Activated CD8-positive, alpha-beta memory T cell treated with anti-CD3 and anti-CD28 coated beads, Interleukin-2, amount 10 ng/mL, durations not matched to agents 7 days and 5 days (primary cell): ENCODE measurements around the gene DPH1. TPM values are rescaled to one million over a fixed set of nuclear protein-coding genes. Genes with fewer than 3 reads are reported as not detected.
A peak's percentile ranks its signal among the peaks of the same experiment; 100 is the strongest.

Source experiments
- ATAC-seq: fragments of 150-1000 bp; cut with Tn5 transposase; one replicate; pipeline ENCODE4 v1.10.0; 2021; ENCODE audit warnings: moderate library complexity
- CTCF ChIA-PET: fragments of 350-600 bp; sonication (Branson Sonifier 250); formaldehyde crosslinking; loops from one replicate; lab custom pipeline; 2021; ENCODE audit warnings: antibody characterized with exemption; lab: Charles Lee
- DNase-seq: peaks from one replicate; pipeline ENCODE4 v3.0.0-alpha.2; 2020
- H3K27ac Mint-ChIP-seq: one replicate; pipeline ENCODE4 v1.8.0; 2021; ENCODE audit warnings: mild to moderate bottlenecking, mixed read lengths
- H3K27me3 Mint-ChIP-seq: one replicate; pipeline ENCODE4 v1.8.0; 2021; ENCODE audit warnings: mixed read lengths
- H3K36me3 Mint-ChIP-seq: one replicate; pipeline ENCODE4 v1.8.0; 2021; ENCODE audit warnings: mild to moderate bottlenecking, mixed read lengths
- H3K4me1 Mint-ChIP-seq: one replicate; pipeline ENCODE4 v1.8.0; 2021; ENCODE audit warnings: mixed read lengths
- H3K4me3 Mint-ChIP-seq: one replicate; pipeline ENCODE4 v1.8.0; 2021; ENCODE audit warnings: mild to moderate bottlenecking, moderate library complexity, mixed read lengths
- H3K9me3 Mint-ChIP-seq: one replicate; pipeline ENCODE4 v1.8.0; 2022; ENCODE audit warnings: low read depth, mixed read lengths
- microRNA-seq: library from miRNA; unstranded; fragments of <30 nt; microRNA quantifications from one replicate; pipeline ENCODE4 v1.2.0, GENCODE V29; 2022
- total RNA-seq, 2 experiments: library from RNA; stranded (reverse); gene quantifications; one replicate each; pipeline ENCODE4 v1.2.3, GENCODE V29; 2021

The DPH1 gene
- total RNA-seq, 2 experiments from 2014 or later, result 29.2 to 37.5 TPM

GRCh38 chr17:2093349-2093748, 63.4 kb downstream of the DPH1 start:
- CTCF ChIA-PET, result interaction anchor here (0.8 to 1.8 kb wide), 6 partner anchors 9 to 158 kb away, joined by 3 to 4 read pairs (median 3); partner anchors contain the start of gene HIC1
- H3K27ac Mint-ChIP-seq, result peak overlapping the region; percentile 21
- peaks cover 50% of the 10 kb centered on the region for H3K4me1 Mint-ChIP-seq
- DNase-seq (no peak), ATAC-seq (no peak)
- H3K27me3 Mint-ChIP-seq, result no peaks in the 10 kb centered on the region
- H3K9me3 Mint-ChIP-seq, result no peaks in the 10 kb centered on the region
- peaks cover 8% of the 10 kb centered on the region for H3K36me3 Mint-ChIP-seq
- H3K4me3 Mint-ChIP-seq, result no peak overlapping the region

Small RNA genes lying within 50 kb of the gene (microRNA-seq; reads per million reads assigned to microRNA genes)
- gene MIR132 (1,901 reads per million, percentile 88 among the genes with 10 or more reads in this experiment), gene MIR212 (53.6 reads per million, percentile 58 among the genes with 10 or more reads in this experiment)

Other genes with a start within 250 kb of the DPH1 start
- gene SMYD4, start 200.3 kb upstream of the DPH1 start, total RNA-seq, result 10 to 100 TPM; 34.7 to 45.4 TPM
- 100 to 1,000 TPM; 196 to 249 TPM for gene RPA1, start 200.1 kb upstream of the DPH1 start, total RNA-seq
- under 1 TPM; 0.09 to 0.45 TPM for gene RTN4RL1, start 4.8 kb upstream of the DPH1 start, total RNA-seq
- 10 to 100 TPM; 31.7 to 42.2 TPM for gene OVCA2, start 11.9 kb downstream of the DPH1 start, total RNA-seq
- gene HIC1, start 24.9 kb downstream of the DPH1 start, total RNA-seq, result 100 to 1,000 TPM in 1 of 2 experiments, 10 to 100 TPM in 1; 88.5 to 122 TPM